ENCODE results near the gene ADAMTS17.

- TF ChIP-seq CTCF (conservative IDR thresholded peaks at IDR 0.05; ENCODE audit: low read depth, low read length) (no peak), EZH2 (IDR thresholded peaks at IDR 0.05; ENCODE audit: borderline replicate concordance, low read depth, low read length, poor library complexity, severe bottlenecking) (no peak)
Observed at GRCh38 chr15:100034191-100034590, 307.6 kb downstream of the ADAMTS17 start.
